GM18519 (cell line): Measurements from ENCODE around the gene TMEM37.

Experiments used
- ATAC-seq: cut with Tn5 transposase; IDR thresholded peaks from one replicate; pipeline ENCODE4 v1.9.1; 2021; ENCODE audit warnings: mild to moderate bottlenecking, moderate library complexity; ENCODE audit not compliant: unreplicated experiment, low FRiP score

Gene TMEM37

DNA sequence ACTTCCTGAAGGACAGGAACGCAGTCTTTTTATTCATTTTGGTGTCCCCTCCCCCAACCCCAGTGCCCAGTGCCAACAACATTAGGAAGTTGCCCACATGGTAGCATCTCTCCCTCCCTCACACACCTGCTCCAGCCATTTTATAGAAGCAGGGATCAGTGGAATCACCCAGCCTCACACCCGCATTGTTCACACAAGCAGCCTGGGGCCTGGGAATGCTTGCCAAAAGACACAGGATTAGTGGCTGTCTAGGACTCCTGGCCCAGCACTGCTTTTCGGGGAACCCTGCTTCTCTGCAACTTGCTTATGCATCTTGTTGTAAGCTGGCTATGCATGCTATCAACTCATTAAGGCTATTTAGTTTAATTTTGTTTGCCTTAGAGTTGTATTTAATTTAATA lies 17.9 kb downstream of the TMEM37 start:
- no peak for ATAC-seq

GRCh38 chr2:119451336-119452050 lies 19.8 kb downstream of the TMEM37 start:
- no peak for ATAC-seq

DNA sequence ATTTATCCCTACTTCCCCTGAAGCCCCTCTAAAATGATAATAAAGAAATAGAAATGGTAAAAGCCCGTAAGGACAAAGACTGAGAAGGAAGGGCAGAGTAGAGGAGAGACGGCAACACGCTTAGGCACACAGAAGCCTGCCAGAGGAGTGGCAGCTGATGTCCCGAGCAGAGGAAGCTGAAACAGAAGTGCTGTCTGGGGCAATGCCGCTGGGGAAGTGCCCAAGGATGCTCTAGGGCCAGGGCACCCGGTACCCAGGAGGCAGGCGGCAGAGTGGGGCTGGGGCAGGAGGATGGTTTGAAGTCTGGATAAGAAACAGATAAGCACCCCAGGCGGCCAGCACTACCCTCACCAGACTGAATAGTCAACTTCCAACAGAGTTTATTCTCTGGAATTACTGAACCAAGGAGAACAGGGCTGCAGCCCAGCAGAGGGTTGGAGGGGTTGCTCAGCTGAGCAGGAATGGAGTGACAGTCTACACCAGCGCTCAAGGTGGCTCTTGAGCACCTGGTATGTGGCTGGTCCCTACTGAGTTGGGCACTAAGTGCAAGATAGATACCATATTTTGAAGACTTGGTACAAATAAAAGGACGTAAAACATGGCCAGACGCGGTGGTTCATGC lies 22.4 kb downstream of the TMEM37 start:
- no peak for ATAC-seq

DNA sequence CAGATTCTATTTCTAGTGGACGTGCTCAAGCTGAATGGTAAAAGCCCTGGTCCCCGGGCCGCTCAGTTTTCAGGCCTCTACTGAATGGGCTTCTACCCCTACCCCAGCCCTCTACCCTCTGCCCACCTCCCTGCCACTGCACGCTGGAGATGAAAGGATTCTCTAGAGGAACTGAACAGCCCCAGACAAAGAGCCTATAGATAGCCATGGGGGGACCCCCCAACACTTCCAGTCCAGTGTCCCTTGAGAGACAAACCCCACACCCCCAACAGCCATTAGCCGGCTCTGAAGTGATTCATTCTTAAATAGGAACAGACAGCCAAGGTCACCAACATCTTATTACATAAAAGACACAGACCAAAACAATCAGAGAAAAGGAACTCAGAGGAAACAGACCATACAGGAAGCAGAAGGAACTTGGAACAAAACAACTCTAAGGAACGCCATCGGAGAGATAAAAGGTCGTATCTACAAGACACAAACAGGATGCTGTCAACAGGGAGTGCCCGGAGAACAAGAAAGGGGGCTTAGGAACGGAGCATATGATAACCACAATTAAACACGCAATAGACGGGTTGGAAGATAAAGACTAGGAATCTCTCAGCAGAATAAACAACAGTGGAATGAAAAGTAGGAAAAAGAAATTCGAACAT lies 23.5 kb downstream of the TMEM37 start:
- ATAC-seq = no peak

- no peak for ATAC-seq
Measured at GRCh38 chr2:119460076-119460475, 28.4 kb downstream of the TMEM37 start.

DNA sequence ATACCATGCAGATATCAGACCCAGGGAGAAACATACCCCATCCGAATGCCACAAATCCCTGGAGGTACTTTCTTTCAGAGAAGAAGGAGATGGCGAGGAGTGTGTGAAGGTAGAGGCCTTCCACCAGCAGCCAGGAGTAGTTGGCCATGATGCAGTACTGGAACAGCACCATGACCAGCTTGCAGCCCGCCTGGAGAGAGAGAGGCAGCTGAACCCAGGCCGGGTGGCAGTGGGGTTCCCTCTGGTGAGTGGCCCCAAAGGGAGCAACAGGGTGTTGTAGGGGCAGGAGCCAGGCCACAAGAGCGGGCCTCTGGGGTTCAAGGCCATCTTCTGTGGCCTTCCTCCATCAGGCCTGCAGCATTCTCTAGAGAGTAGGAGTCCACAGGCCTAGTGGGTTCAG lies 30.2 kb downstream of the TMEM37 start:
- ATAC-seq = no peak

- ATAC-seq = no peak
Measured at GRCh38 chr2:119462574-119462973, 30.9 kb downstream of the TMEM37 start.

DNA sequence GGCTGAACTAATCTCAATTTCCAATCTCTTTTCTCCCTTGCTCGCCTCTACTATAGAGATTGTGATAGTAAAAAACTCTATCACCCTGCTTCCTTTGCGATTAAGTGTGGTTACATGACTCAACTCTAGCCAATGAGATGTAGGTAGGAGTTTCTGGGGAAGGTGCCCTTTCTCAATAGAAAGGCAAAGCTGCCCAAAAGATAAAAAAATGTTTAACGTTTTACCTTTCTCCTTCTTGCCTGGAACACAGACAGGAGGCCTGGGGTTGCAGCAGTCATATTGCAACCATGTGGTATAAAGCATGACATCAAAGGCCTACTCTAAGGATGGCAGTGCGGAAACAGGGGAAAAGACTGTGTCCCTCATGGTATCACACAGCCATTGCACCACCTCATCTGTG lies 31.5 kb downstream of the TMEM37 start:
- ATAC-seq = no peak

- ATAC-seq = no peak
Measured at GRCh38 chr2:119463990-119464389, 32.3 kb downstream of the TMEM37 start.

DNA sequence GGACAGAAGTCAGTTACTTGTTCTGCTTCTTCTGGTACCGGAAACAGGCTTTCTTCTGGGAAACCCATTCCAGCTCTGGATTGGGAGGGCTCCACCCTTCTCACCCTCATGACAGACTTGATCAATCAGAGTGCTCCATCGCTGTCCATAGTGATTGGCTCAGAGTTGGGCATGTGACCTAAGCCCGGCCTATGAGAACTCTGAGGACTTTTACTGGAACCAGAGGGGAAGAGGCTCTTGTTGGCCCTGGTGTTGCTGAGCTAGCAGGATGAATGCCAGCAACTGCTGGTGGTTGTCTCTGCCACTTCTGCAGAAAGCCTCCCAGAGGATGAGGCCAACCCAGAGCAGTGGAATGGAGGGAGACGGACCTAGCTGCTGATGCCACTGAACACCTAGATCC lies 33.3 kb downstream of the TMEM37 start:
- ATAC-seq = no peak

- ATAC-seq = no peak
Measured at GRCh38 chr2:119465687-119466086, 34.0 kb downstream of the TMEM37 start.

GRCh38 chr2:119466373-119466772 lies 34.7 kb downstream of the TMEM37 start:
- ATAC-seq = no peak

- ATAC-seq = no peak
Measured at GRCh38 chr2:119468154-119468955, 36.7 kb downstream of the TMEM37 start.

GRCh38 chr2:119469131-119469530 lies 37.5 kb downstream of the TMEM37 start:
- ATAC-seq = no peak

- ATAC-seq = no peak
Measured at GRCh38 chr2:119469661-119470297, 38.1 kb downstream of the TMEM37 start.

- ATAC-seq = no peak
Measured at GRCh38 chr2:119472749-119473148, 41.1 kb downstream of the TMEM37 start.

- no peak for ATAC-seq
Measured at GRCh38 chr2:119473621-119474370, 42.1 kb downstream of the TMEM37 start.

- ATAC-seq = no peak
Measured at GRCh38 chr2:119474371-119475224, 42.9 kb downstream of the TMEM37 start.
